Common myeloid progenitor, CD34-positive (primary cell): ENCODE measurements around the gene OR2J2.
"Not testable (repeated sequence)": the region's sequence is repeated elsewhere in the genome, so short reads cannot be mapped to it uniquely, and the experiment has no call there.

Source experiments
- CTCF ChIA-PET: fragments of 350-600 bp; sonication (Branson Sonifier 250); formaldehyde crosslinking; loops from one replicate; lab custom pipeline; 2021; ENCODE audit warnings: antibody characterized with exemption; lab: Charles Lee
- POLR2A ChIA-PET: fragments of 350-600 bp; sonication (Branson Sonifier 250); formaldehyde crosslinking; loops from one replicate; lab custom pipeline; 2021; ENCODE audit warnings: antibody characterized with exemption; lab: Charles Lee
- DNase-seq, 3 donors: peaks; one replicate each; pipeline versions ENCODE4 v3.0.0 to v3.0.0-alpha.2; 2013
- H3K27ac ChIP-seq, 2 experiments: 1 replicate in 1 of 2; 2 replicates in 1 of 2; pipeline ENCODE4 v1.7.0; 2013; ENCODE audit warnings: inconsistent platforms in 2 of 2, low read length in 2 of 2, mild to moderate bottlenecking in 2 of 2, low read depth in 1 of 2, moderate library complexity in 1 of 2; ENCODE audit not compliant: severe bottlenecking in 2 of 2, insufficient read depth in 1 of 2, poor library complexity in 1 of 2
- H3K27me3 ChIP-seq, 5 experiments: replicated peaks in 2 of 5; 1 replicate in 3 of 5; 2 replicates in 2 of 5; pipeline versions ENCODE4 v1.6.1 to v1.7.0; 2013; ENCODE audit warnings: low read length in 4 of 5, mild to moderate bottlenecking in 2 of 5, moderate library complexity in 2 of 5, inconsistent platforms in 1 of 5; ENCODE audit not compliant: insufficient read depth in 5 of 5, control insufficient read depth in 4 of 5
- H3K36me3 ChIP-seq, 4 experiments: 1 replicate in 2 of 4; 2 replicates in 2 of 4; pipeline versions ENCODE4 v1.6.1 to v1.7.0; 2013; ENCODE audit warnings: low read length in 3 of 4, control low read depth in 1 of 4, mild to moderate bottlenecking in 1 of 4; ENCODE audit not compliant: control insufficient read depth in 4 of 4, insufficient read depth in 4 of 4
- H3K4me1 ChIP-seq, 4 experiments: 1 replicate in 3 of 4; 2 replicates in 1 of 4; pipeline versions ENCODE4 v1.6.1 to v1.7.1; 2013; ENCODE audit warnings: low read length in 3 of 4, mild to moderate bottlenecking in 3 of 4, control low read depth in 1 of 4, inconsistent platforms in 1 of 4, moderate library complexity in 1 of 4; ENCODE audit not compliant: control insufficient read depth in 4 of 4, insufficient read depth in 4 of 4; ENCODE audit errors: control extremely low read depth in 1 of 4
- H3K4me3 ChIP-seq, 7 experiments: 1 replicate in 4 of 7; 2 replicates in 3 of 7; pipeline versions ENCODE4 v1.5.1 to v1.7.0; 2013; ENCODE audit warnings: mild to moderate bottlenecking in 7 of 7, low read length in 6 of 7, moderate library complexity in 6 of 7, inconsistent platforms in 2 of 7, low read depth in 2 of 7, control low read depth in 1 of 7; ENCODE audit not compliant: insufficient read depth in 4 of 7, control insufficient read depth in 1 of 7; ENCODE audit errors: extremely low read depth in 1 of 7
- H3K9me3 ChIP-seq, 5 experiments: 1 replicate in 4 of 5; 2 replicates in 1 of 5; pipeline versions ENCODE4 v1.6.1 to v1.7.1; 2013; ENCODE audit warnings: low read length in 4 of 5, mild to moderate bottlenecking in 2 of 5, inconsistent platforms in 1 of 5, low read depth in 1 of 5, moderate library complexity in 1 of 5; ENCODE audit not compliant: control insufficient read depth in 4 of 5, insufficient read depth in 2 of 5; ENCODE audit errors: control extremely low read depth in 1 of 5
- WGBS: methylation state at CpG from one replicate; pipeline ENCODE4 v1.1.5; 2013; ENCODE audit not compliant: insufficient coverage; 5-methylcytosine and 5-hydroxymethylcytosine counted together

Gene OR2J2

DNA sequence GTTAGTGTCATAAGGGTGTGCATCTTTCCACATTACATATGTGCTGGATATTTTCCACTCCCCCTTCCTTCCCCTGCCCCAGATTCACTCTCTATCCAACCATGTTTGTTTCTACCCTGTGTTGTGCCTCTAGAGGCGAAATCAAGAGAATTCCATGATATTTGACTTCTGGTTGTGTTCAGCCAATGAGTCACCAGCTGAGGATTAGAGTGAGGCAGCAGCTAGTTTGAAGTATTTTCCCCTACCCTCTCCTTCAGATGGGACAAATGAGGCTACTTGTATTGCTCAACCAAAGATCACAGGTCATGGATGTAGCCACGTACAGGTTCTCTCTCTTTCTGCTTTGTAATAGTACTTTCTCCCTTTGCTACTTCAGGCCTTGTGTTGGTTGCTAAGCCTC, 24.5 kb upstream of the OR2J2 start:
- H3K9me3 ChIP-seq, result peaks cover 0 to 14% (median 4%) of the 10 kb centered on the region in 5 experiments
- H3K27ac ChIP-seq, result no peak overlapping the region
- CTCF ChIA-PET, result no interaction called here
- DNase-seq, result no peak
- H3K27me3 ChIP-seq, result peaks cover 0 to 5% (median 0%) of the 10 kb centered on the region in 5 experiments
- WGBS, result 100% methylated on average over 1 of the region's 2 CpGs
- no peak overlapping the region for H3K4me3 ChIP-seq
- POLR2A ChIA-PET, result no interaction called here
- H3K36me3 ChIP-seq, result no peaks in the 10 kb centered on the region
- no peaks in the 10 kb centered on the region for H3K4me1 ChIP-seq

DNA sequence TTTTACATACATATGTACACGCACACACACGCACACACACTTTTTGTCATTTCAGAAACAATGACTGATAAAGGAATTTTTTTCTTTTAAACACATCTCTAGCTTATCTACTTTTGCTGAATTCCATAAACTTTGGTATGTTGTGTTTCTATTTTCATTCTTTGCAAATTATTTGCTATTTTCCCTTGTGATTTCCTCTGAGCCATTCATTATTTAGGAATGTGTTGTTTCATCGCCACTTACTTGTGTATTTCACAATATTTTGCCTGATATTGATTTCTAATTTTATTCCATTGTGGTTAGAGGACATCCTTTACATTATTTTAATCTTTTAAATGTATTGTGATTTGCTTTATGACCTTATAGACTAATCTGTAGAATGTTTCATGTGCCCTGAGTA, 23.6 kb upstream of the OR2J2 start:
- ChIA-PET POLR2A (no interaction called here), CTCF (no interaction called here)
- Histone ChIP-seq H3K36me3 (no peaks in the 10 kb centered on the region), H3K4me3 (no peak overlapping the region), H3K27ac (no peak overlapping the region), H3K4me1 (no peaks in the 10 kb centered on the region), H3K27me3 (peaks cover 0 to 5% (median 0%) of the 10 kb centered on the region in 5 experiments), H3K9me3 (peaks cover 0 to 16% (median 4%) of the 10 kb centered on the region in 5 experiments)
- DNase-seq, result no peak
- WGBS, result no CpG with 5 or more reads among the region's 3 CpGs

DNA sequence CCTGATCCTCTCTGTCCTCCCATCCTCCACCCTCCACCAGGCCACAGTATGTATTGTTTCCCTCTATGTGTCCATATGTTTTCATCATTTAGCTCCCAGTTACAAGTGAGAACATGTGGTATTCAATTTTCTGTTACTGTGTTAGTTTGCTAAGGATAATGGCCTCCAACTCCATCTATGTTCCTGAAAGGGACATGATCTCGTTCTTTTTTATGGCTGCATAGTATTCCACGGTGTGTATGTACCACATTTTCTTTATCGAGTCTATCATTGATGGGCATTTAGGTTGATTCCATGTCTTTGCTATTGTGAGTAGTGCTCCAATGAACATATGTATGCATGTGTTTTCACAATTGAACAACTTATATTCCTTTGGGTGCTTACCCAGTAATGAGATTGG, 21.3 kb upstream of the OR2J2 start:
- 50% methylated on average over 2 of the region's 3 CpGs for WGBS
- H3K4me1 ChIP-seq, POLR2A ChIA-PET, H3K4me3 ChIP-seq, H3K27me3 ChIP-seq, CTCF ChIA-PET, H3K36me3 ChIP-seq, DNase-seq, H3K9me3 ChIP-seq, H3K27ac ChIP-seq: not testable (repeated sequence)

DNA sequence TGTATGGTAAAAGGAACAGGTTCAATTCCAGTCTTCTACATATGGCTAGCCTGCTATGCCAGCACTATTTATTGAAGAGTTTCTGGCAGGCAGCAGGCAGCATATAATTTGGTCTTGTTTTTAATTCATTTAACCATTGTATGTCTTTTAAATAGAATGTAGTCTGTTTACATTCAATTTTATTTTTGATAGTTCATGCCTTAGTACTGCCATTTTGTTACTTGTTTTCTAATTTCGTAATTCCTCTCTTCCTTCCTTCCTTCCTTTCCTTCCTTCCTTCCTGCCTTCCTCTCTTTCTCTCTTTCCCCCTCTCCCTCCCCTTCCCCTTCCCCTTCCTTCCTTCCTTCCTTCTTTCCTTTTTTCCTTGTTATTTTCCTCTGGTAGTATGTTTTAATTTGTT, 17.6 kb upstream of the OR2J2 start:
- Histone ChIP-seq H3K4me3 (no peak overlapping the region), H3K4me1 (no peaks in the 10 kb centered on the region), H3K27ac (no peak overlapping the region), H3K27me3 (peaks cover 0 to 5% (median 0%) of the 10 kb centered on the region in 5 experiments), H3K36me3 (no peaks in the 10 kb centered on the region), H3K9me3 (peaks cover 0 to 6% (median 1%) of the 10 kb centered on the region in 5 experiments)
- WGBS, result 100% methylated on average over 1 of the region's 1 CpG
- DNase-seq, result no peak
- ChIA-PET CTCF (no interaction called here), POLR2A (no interaction called here)

DNA sequence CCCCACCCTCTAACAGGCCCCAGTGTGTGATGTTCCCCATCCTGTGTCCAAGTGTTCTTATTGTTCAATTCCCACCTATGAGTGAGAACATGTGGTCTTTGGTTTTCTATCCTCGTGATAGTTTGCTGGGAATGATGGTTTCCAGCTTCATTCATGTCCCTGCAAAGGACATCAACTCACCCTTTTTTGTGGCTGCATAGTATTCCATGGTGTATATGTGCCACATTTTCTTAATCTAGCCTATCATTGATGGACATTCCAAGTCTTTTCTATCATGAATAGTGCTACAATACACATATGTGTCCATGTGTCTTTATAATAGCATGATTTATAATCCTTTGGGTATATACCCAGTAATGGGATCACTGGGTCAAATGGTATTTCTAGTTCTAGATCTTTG, 15.5 kb upstream of the OR2J2 start:
- H3K4me3 ChIP-seq, POLR2A ChIA-PET, DNase-seq, H3K4me1 ChIP-seq, H3K9me3 ChIP-seq, H3K27ac ChIP-seq, CTCF ChIA-PET, H3K27me3 ChIP-seq, H3K36me3 ChIP-seq: not testable (repeated sequence)
- no CpG with 5 or more reads among the region's 1 CpG for WGBS

DNA sequence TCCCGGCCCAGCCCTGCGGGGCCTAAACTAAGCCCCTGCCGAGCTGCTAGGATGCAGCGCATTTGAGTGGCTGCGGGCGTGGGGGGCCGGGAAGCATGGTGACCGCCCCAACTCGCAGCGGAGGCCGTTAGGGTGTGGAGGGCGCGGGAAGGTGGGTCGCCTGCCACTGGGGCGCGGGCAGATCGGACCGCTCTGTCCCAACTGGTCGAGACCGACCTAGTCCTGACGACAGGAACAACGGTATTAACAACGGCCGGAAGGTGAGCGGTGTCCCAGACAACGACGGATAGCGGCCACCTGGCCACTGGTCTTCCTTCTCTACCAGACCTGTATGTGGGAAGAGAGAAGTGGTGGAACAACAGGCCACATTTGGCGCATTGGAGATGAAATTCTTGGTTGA, 10.8 kb upstream of the OR2J2 start:
- not testable (repeated sequence) for H3K36me3 ChIP-seq

GRCh38 chr6:29165571-29165970, 5.1 kb upstream of the OR2J2 start:
- DNase-seq, CTCF ChIA-PET, H3K27ac ChIP-seq, H3K9me3 ChIP-seq, H3K36me3 ChIP-seq, H3K4me1 ChIP-seq, POLR2A ChIA-PET, H3K4me3 ChIP-seq: not testable (repeated sequence)
- WGBS, result 89% methylated on average over 1 of the region's 28 CpGs
- H3K27me3 ChIP-seq, result peaks cover 0 to 13% (median 4%) of the 10 kb centered on the region in 5 experiments

More for the DNA sequence above, 10.8 kb upstream of the OR2J2 start:
- H3K9me3 ChIP-seq, DNase-seq, H3K4me3 ChIP-seq, H3K27ac ChIP-seq, H3K4me1 ChIP-seq, POLR2A ChIA-PET, CTCF ChIA-PET: not testable (repeated sequence)
- 100% methylated on average over 4 of the region's 29 CpGs for WGBS
- peaks cover 0 to 13% (median 2%) of the 10 kb centered on the region in 5 experiments for H3K27me3 ChIP-seq
